Chondrocyte (in vitro differentiated cells): ENCODE measurements around the gene BIRC3. TPM values are rescaled to one million over a fixed set of nuclear protein-coding genes. Genes with fewer than 3 reads are reported as not detected.

Experiments used
- DNase-seq: peaks from one replicate; pipeline ENCODE4 v3.0.0; 2021; ENCODE audit warnings: mixed read lengths, low spot score
- H3K27ac Mint-ChIP-seq: one replicate; pipeline ENCODE4 v1.8.0; 2021; ENCODE audit warnings: mild to moderate bottlenecking, moderate library complexity, mixed read lengths; ENCODE audit not compliant: unreplicated experiment
- H3K27me3 Mint-ChIP-seq: 2 replicates; pipeline ENCODE4 v1.8.0; 2021; ENCODE audit warnings: low read depth, mixed read lengths
- H3K36me3 Mint-ChIP-seq: 2 replicates; pipeline ENCODE4 v1.8.0; 2021; ENCODE audit warnings: low read depth, mixed read lengths
- H3K4me1 Mint-ChIP-seq: 2 replicates; pipeline ENCODE4 v1.8.0; 2021; ENCODE audit warnings: low read depth, mild to moderate bottlenecking, mixed read lengths
- H3K4me3 Mint-ChIP-seq: one replicate; pipeline ENCODE4 v1.8.0; 2021; ENCODE audit warnings: mild to moderate bottlenecking, moderate library complexity, mixed read lengths; ENCODE audit not compliant: unreplicated experiment
- H3K9me3 Mint-ChIP-seq: 2 replicates; pipeline ENCODE4 v1.8.0; 2021; ENCODE audit warnings: low read depth, mixed read lengths
- CTCF ChIP-seq: fragments of 200-600 bp; sonication (generic); IDR thresholded peaks from 2 replicates; pipeline ENCODE4 v1.5.0; 2021; ENCODE audit warnings: antibody characterized with exemption, mild to moderate bottlenecking, moderate library complexity
- total RNA-seq: library from RNA; stranded (reverse); gene quantifications from 3 replicates; pipeline ENCODE4 v1.2.1, GENCODE V29; 2021

Gene BIRC3
- total RNA-seq, 1 donor from 2014 or later = 0.40 TPM

GRCh38 chr11:102309621-102310541, 7.4 kb upstream of the BIRC3 start:
- Mint-ChIP-seq H3K9me3 (no peaks in the 10 kb centered on the region), H3K4me1 (peaks cover 41% of the 10 kb centered on the region), H3K27ac (no peak overlapping the region), H3K27me3 (no peaks in the 10 kb centered on the region), H3K4me3 (no peak overlapping the region), H3K36me3 (no peaks in the 10 kb centered on the region)
- no peak for DNase-seq
- peak; percentile 19 for TF ChIP-seq CTCF

GRCh38 chr11:102312667-102313066, 4.6 kb upstream of the BIRC3 start:
- Mint-ChIP-seq H3K36me3 (no peaks in the 10 kb centered on the region), H3K27me3 (no peaks in the 10 kb centered on the region), H3K27ac (peak overlapping the region; percentile 94), H3K4me3 (peak overlapping the region; percentile 62), H3K4me1 (peaks cover 44% of the 10 kb centered on the region), H3K9me3 (no peaks in the 10 kb centered on the region)
- no peak for TF ChIP-seq CTCF
- DNase-seq = no peak

GRCh38 chr11:102313238-102313940, 3.9 kb upstream of the BIRC3 start:
- peaks cover 45% of the 10 kb centered on the region for H3K4me1 Mint-ChIP-seq
- no peak for TF ChIP-seq CTCF
- DNase-seq = no peak
- peak overlapping the region; percentile 62 for H3K4me3 Mint-ChIP-seq
- no peaks in the 10 kb centered on the region for H3K36me3 Mint-ChIP-seq
- no peaks in the 10 kb centered on the region for H3K9me3 Mint-ChIP-seq
- H3K27me3 Mint-ChIP-seq = no peaks in the 10 kb centered on the region
- peak overlapping the region; percentile 94 for H3K27ac Mint-ChIP-seq

GRCh38 chr11:102314784-102315183, 2.5 kb upstream of the BIRC3 start:
- Mint-ChIP-seq H3K4me3 (no peak overlapping the region), H3K4me1 (peaks cover 48% of the 10 kb centered on the region), H3K9me3 (no peaks in the 10 kb centered on the region), H3K27me3 (no peaks in the 10 kb centered on the region), H3K27ac (no peak overlapping the region), H3K36me3 (no peaks in the 10 kb centered on the region)
- no peak for TF ChIP-seq CTCF
- no peak for DNase-seq

GRCh38 chr11:102316346-102316904, 859 bp upstream of the BIRC3 start:
- Mint-ChIP-seq H3K4me1 (peaks cover 54% of the 10 kb centered on the region), H3K4me3 (no peak overlapping the region), H3K36me3 (no peaks in the 10 kb centered on the region), H3K9me3 (no peaks in the 10 kb centered on the region), H3K27me3 (no peaks in the 10 kb centered on the region), H3K27ac (peak overlapping the region; percentile 38)
- no peak for DNase-seq
- TF ChIP-seq CTCF = no peak
